ENCODE measurements around the gene LLPH. TPM values are rescaled to one million over a fixed set of nuclear protein-coding genes. Genes with fewer than 3 reads are reported as not detected.

The LLPH gene
- total RNA-seq, 1 experiment from 2014 or later: 45.6 TPM

- no peak overlapping the region for H3K4me3 ChIP-seq (replicated peaks in 1 of 2; ENCODE audit: low read depth in 1 of 2, low read length in 2 of 2)
- intact Hi-C loops (cut with micrococcal nuclease): loop anchor here (5.0 kb wide), 2 partner anchors 800 to 1215 kb away; no protein-coding TSS in a partner anchor
- ChIA-PET CTCF (interaction anchor here (0.7 to 1.7 kb wide), 6 partner anchors 9 to 802 kb away, joined by 3 to 11 read pairs (median 4); partner anchors contain the start of gene LLPH), RAD21 (ENCODE audit: low non-redundant PET in 1 of 2, low total read pairs in 2 of 2, uncharacterized antibody in 2 of 2, unreplicated experiment in 2 of 2) (no interaction called here), POLR2A (interaction anchor here (1.1 to 1.4 kb wide), 3 partner anchors 14 to 62 kb away, joined by 3 to 4 read pairs (median 4); partner anchors contain the start of genes LLPH and TMBIM4)
- TF ChIP-seq RAD21 (IDR thresholded peaks at IDR 0.05; ENCODE audit: low read depth): peak; percentile 90
- TF ChIP-seq FOSL1 (IDR thresholded peaks at IDR 0.05; ENCODE audit: low read depth): no peak
- peak; percentile 77 for TF ChIP-seq YY1 (IDR thresholded peaks at IDR 0.05; ENCODE audit: extremely low read depth, insufficient replicate concordance, low read depth, low read length)
- peak; percentile 97 for TF ChIP-seq CEBPB (IDR thresholded peaks at IDR 0.05; ENCODE audit: low read depth)
- TF ChIP-seq ZFX (IDR thresholded peaks at IDR 0.05): no peak
- TF ChIP-seq, protein P1, sequence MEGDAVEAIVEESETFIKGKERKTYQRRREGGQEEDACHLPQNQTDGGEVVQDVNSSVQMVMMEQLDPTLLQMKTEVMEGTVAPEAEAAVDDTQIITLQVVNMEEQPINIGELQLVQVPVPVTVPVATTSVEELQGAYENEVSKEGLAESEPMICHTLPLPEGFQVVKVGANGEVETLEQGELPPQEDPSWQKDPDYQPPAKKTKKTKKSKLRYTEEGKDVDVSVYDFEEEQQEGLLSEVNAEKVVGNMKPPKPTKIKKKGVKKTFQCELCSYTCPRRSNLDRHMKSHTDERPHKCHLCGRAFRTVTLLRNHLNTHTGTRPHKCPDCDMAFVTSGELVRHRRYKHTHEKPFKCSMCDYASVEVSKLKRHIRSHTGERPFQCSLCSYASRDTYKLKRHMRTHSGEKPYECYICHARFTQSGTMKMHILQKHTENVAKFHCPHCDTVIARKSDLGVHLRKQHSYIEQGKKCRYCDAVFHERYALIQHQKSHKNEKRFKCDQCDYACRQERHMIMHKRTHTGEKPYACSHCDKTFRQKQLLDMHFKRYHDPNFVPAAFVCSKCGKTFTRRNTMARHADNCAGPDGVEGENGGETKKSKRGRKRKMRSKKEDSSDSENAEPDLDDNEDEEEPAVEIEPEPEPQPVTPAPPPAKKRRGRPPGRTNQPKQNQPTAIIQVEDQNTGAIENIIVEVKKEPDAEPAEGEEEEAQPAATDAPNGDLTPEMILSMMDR (IDR thresholded peaks at IDR 0.05 in 2 of 3, conservative IDR thresholded peaks at IDR 0.05 in 1 of 3; ENCODE audit: borderline replicate concordance in 1 of 3, insufficient read depth in 1 of 3, low read depth in 2 of 3, low read length in 2 of 3): peak; percentile 81 to 91 (median 83)
- TF ChIP-seq EZH2 (IDR thresholded peaks at IDR 0.05): no peak
- TF ChIP-seq POLR2A (IDR thresholded peaks at IDR 0.05; ENCODE audit: borderline replicate concordance, extremely low read depth, insufficient read depth, insufficient read length): no peak
- TF ChIP-seq POLR2AphosphoS5 (IDR thresholded peaks at IDR 0.05; ENCODE audit: low read depth, low read length): 0 out of 2 replicates have a peak, but pooled peaks have one; percentile 41
- TF ChIP-seq CBX3 (IDR thresholded peaks at IDR 0.05; ENCODE audit: low read depth): peak; percentile 68; the same call in 1 of the 2 replicates
- H3K36me3 ChIP-seq (ENCODE audit: control insufficient read depth in 1 of 2, insufficient read depth in 2 of 2, low read length in 2 of 2): no peaks in the 10 kb centered on the region
- ATAC-seq: peak; percentile 92
- no peaks in the 10 kb centered on the region for H3K9me2 ChIP-seq (ENCODE audit: insufficient read depth)
- no peaks in the 10 kb centered on the region for H4K20me1 ChIP-seq (ENCODE audit: insufficient read depth)
- H2AFZ ChIP-seq (ENCODE audit: low read depth, low read length, poor library complexity, severe bottlenecking): peak overlapping the region; percentile 86
- no peaks in the 10 kb centered on the region for H3K79me2 ChIP-seq (ENCODE audit: insufficient read depth, low read length)
- DNase-seq (ENCODE audit: low read depth, low spot score): peak; percentile 93
- H3K9ac ChIP-seq (ENCODE audit: low read length): peak overlapping the region; percentile 19
- no peaks in the 10 kb centered on the region for H3K27me3 ChIP-seq (ENCODE audit: insufficient read depth, low read length)
- BruUV-seq (replicated peaks): no TSS peak
- peak overlapping the region; percentile 62 for H3K4me2 ChIP-seq (ENCODE audit: low read length)
- peaks cover 4 to 11% of the 10 kb centered on the region in 2 experiments; a peak in 3 of 4 replicates for H3K4me1 ChIP-seq (ENCODE audit: control insufficient read depth in 1 of 2, insufficient read depth in 2 of 2, low read length in 2 of 2)
- peak overlapping the region; percentile 5; the same call in 1 of the 2 replicates for H3K27ac ChIP-seq (ENCODE audit: low read depth, low read length)
- no peaks in the 10 kb centered on the region for H3K9me3 ChIP-seq (ENCODE audit: control insufficient read depth in 1 of 2, insufficient read depth in 1 of 2, low read depth in 1 of 2, low read length in 2 of 2)
Observed at GRCh38 chr12:66107451-66107915, 23.1 kb downstream of the LLPH start.

All from HCT116 (cell line).